ENCODE data around the gene MICAL1.

GRCh38 chr6:109478841-109479624, 23.5 kb upstream of the MICAL1 start:
- TF ChIP-seq CTCF (IDR thresholded peaks at IDR 0.05) (no peak), POLR2A (IDR thresholded peaks at IDR 0.05) (no peak), POLR2AphosphoS5 (IDR thresholded peaks at IDR 0.05) (no peak)
